GM19035 (cell line): ENCODE data around the gene CTNNA2.
"Not testable (repeated sequence)": the region's sequence is repeated elsewhere in the genome, so short reads cannot be mapped to it uniquely, and the experiment has no call there.

Experiments used
- ATAC-seq: cut with Tn5 transposase; IDR thresholded peaks from one replicate; pipeline ENCODE4 v1.9.1; 2021; ENCODE audit not compliant: unreplicated experiment

Gene CTNNA2

DNA sequence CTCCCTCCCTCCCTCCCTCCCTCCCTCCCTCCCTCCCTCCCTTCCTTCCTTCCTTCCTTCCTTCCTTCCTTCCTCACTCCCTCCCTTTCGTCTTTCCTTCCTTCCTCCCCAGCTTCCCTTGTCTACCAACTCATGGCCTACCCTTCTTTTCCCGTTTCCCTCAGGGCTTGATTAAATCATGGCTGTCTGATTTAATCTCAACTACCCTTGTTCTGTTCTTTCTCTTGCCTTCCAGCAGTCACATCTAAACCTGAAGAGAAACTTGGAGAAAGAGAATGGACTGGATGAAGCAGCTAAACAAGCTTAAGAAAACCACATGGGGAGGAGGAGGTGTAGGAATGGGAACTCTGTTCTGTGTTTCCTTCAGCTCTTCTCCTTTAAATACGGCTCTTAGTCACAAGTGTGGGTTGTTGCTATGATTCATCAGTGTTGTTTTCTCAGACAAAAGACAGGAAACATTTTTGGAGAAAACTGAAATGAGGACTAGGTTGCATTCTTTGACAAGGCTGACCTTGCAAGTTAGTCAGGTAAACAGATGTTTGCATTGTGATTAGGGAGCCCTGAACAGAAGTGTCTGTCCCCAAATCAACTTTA lies 613.8 kb downstream of the CTNNA2 start:
- ATAC-seq = no peak

DNA sequence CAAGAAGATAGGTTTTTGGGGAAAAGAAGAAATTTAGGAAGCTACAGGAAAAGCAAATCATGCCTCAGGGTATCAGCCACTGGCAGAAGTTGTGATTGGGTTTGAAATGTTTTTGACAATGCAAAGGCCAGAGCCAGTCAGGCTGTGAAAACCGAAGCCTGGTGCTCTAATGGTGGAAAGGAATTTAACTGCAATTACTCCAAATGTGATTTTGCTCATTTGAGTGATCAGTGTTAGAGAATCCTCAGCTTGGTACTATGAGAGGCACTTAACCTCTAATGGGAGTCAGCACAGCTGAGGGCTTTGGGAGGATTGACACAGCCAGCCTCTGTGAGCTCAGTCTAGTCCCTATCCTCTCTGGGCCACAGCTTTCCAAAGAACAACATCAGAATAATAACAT lies 615.2 kb downstream of the CTNNA2 start:
- no peak for ATAC-seq

DNA sequence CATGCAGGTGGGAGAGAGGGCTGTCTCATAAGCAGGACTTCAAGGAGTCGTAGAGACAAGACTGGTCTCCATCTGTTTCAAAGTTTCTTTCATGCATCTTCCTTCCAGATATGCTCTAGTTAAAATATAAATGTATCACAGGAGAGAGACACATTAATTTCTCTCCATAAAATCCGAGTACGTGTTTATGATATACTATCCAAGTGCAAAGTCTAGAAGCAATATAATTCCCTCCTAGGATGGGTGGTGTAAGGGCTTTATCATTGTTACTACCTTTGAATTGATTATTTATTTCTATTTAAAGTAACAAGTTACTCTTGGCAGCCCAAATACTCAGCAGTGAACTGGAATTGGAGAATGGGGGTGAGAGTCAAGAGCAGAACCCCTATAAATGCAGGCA lies 619.4 kb downstream of the CTNNA2 start:
- no peak for ATAC-seq

DNA sequence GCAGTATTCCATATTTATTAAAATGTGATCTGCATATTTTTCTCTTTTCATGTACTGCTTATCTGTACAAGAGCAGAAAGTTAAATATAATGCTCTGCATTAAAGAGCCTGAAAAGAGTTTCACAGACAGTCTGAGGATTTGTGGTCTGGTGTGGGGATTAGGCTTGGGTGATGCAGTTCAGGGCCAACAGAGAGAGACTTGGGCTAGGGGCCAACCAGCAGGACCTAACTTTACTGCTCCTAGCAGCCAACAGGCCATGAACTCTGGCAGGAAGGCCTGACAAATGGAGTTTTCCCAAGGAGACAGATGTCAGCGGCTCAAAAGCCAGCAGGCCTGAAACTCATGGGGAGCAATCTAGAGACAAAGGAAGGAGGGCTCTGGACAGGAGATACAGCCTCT lies 622.1 kb downstream of the CTNNA2 start:
- no peak for ATAC-seq

DNA sequence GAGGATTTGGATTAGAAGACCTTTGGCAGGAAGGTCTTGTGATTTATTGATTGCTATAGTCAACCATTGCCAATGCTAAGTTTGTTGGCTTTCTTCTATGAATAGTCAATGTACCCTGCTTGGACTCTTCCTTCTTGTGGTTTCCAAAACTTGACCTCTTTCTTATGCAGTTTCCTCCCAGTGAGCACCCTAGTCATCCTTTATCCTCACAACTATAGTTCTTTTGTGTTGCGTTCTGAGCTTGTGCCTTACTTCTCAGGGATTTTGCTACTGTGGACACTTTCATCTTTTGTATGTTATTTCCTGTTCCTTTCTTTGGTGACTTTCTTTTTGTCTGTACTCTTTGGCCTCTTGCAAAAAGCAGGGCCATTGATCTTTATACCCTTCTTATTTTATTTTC lies 623.5 kb downstream of the CTNNA2 start:
- no peak for ATAC-seq

DNA sequence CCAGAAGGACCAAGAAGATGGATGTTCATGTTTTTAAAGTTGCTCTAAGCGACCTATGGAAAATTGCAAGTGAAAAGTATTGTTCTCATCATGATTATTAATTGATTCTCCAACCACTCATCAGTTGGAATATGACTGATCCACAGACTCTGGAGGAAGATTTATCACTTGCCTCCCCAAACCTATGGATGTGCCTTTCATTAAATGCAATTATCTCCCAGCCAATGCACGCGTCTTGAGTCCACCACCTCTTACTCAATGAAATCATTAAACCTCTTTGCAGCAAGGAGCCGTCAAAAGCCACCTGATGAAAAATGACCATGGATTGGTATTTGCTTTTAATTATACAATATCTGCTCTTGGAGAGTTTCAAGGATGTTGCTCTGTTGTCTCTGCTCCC lies 626.1 kb downstream of the CTNNA2 start:
- ATAC-seq = no peak

DNA sequence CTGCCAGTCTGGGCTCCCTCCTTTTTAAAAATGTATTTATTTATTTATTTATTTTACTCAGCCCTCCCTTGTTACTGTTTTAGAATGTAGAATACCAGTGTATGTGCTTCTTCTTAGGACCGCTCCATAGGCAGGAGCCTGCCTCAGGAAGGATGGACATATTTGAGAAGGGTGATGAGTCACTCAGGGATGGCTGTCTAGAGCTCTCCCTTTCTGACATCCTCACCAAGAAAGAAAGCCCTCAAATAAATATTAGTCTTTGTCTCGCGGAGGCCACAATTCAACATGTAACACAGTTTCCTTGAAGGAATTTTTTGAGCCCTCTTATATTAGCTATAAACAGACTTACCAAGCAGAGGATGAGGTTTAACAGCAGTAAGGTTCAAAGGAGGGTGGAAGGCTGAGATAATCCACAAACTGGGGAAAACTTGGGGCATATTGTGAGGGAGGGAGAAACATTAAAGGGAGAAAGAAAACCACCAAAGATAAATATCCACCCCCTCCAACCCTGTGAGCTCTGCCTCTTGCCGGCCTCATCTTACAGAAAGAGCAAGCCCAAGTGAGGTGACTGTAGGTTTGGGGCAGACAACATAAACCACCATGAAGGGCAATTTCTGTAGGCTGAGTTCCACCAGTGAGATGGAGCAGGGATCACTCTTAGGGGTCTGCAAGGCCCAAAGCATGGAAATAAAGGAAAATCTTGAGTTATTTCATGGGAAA lies 628.3 kb downstream of the CTNNA2 start:
- ATAC-seq = no peak

DNA sequence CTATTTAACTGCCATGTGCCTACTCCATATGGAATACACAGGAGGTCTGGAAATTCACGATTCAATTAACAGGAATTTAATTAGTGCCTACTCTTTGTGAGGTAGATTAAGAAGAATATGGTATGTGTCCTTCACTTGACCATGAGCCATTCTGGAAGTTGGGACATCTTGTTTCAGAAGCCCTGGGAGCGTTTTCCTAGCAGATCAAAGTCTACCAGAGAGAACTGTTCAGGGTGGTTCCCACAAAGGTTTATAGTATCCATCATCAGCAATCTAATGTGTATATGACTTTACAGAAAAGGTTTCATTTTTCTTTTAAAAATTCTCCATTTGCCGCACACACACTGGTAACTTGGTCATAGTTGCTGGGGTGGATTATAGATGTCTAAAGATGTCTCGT lies 632.6 kb downstream of the CTNNA2 start:
- no peak for ATAC-seq

DNA sequence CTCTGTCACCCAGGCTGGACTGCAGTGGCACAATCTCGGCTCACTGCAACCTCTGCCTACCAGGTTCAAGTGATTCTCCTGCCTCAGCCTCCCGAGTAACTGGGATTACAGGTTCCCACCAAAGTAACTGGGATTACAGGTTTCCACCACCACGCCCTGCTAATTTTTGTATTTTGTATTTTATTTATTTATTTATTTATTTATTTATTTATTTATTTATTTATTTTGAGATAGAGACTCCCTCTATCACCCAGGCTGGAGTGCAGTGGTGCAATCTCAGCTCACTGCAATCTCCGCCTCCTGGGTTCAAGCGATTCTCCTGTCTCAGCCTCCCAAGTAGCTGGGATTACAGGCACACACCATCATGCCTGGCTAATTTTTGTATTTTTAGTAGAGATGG lies 633.9 kb downstream of the CTNNA2 start:
- ATAC-seq = not testable (repeated sequence)

DNA sequence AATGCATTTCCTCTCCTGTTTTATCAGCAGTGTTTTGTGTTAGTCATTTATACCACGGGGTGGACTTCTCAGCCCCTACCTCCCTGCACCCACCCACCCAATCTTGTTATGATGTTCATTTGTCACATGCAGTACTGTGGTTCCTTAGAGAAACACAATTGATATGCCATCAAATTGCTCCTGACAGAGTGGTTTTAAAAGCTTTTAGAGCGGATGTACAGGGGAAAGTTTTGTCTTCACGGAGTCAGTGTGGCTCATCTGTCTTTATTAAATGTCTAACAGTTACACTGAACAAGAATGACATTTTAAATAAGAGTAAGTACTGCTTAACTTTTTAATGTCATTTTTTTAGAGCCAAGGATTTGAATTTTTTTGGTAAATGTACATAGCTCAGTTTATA lies 634.8 kb downstream of the CTNNA2 start:
- no peak for ATAC-seq

DNA sequence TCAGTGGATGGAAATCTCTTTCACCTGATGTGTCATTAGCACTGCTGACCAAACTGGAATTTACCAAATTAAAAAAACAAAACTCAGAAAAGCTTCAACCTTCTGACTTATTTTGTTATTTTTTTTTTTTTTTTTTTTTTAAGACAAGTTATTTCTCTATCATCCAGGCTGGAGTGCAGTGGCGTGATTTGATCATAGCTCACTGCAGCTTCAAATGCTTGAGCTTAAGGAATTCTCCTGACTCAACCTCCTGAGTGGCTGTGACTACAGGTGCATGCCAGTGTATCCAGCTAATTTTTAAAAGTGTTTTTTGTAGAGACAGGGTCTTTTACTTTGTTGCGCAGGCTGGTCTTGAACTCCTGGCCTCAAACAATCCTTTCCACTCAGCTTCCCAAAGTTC lies 636.1 kb downstream of the CTNNA2 start:
- no peak for ATAC-seq

DNA sequence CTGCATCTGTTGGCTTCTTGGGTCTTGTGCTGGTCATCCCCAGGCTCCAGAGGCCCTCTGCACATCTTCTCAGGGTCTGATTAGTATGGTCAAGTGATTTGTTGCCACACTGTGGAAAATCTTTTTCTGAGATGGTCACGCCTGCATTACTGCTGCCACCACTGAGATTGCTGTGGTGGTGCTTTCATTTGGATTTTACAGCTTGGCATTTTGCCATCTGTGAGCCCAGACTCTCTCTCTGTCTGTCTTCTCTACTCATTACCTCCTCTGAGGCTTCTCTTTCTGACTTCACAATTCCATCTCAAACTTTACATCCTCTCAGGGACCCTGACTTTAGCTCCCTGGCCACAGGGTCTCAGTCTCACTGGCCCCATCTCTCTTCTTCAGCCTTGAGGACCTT lies 637.1 kb downstream of the CTNNA2 start:
- no peak for ATAC-seq

DNA sequence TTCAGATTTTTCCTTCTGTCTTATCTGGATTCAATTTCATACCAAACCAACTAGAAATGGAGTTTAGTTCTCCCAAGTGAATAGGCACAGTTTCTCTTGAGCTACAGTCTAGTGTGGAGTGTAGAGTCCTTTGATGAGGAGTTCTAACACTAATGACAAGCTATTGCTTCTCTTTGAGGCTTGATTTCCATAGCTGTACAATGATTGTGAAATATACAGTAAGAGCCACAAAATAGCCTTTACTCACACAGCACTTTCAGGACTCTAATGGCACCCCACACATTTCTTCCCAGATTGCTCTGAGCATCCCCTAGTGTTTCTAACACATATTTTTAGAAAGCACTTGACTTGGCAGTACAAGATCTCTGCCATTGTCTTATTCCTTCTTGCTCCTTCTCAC lies 638.4 kb downstream of the CTNNA2 start:
- no peak for ATAC-seq

DNA sequence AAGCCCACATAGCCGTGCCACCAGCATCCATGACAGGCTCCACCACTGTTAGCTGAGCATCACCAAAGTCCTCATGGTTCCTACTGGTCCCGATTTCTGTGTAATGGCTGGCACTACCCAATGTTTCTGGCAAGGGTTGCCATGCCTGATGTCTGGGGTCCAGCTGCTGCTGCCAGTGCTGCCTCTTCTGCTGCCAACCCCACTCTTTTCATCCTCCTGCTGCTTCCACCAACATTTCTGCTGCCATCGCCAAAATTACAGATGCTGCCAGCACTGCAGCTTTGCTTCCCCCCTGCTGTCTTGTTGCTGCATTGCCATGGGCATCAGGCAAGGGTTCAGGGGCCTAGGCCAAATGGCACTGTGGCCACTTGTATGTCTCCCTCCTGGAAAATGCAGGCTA lies 638.8 kb downstream of the CTNNA2 start:
- no peak for ATAC-seq

DNA sequence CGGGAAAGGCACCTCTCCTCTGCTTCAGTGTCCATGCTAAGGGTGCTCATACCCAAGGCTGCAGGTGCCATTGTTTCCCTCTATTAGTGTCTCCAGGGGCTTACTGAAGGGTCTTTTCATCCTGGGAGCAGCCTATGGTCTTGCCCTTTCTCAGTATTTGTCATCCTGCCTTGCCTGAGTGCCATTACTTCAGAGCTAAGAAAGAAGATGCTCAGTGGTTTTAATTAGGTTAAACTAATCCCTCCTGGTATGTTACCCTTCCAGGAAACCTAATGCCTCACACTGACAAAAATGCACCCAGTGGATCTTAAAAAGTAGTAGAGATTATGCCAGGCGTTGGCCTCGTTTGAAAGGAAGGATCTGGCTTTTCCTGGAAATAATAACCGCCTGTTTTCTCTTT lies 640.3 kb downstream of the CTNNA2 start:
- no peak for ATAC-seq

DNA sequence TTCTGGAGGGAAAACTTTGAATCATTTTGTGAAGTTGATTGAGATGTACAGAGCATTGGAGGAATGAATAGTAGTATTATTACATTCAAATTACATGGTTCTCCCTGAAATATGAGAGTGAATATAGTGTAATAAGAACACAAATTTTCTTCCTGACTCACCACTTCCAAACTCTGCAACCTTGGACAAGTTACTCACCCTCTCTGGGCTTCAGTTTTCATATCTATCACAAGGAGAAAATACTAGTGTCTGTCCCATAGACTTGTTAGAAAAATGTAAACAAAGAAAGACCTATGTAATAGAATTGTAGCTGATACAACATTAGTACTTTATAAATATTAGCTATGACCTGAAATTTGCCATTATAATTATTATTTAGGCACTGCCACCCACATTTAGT lies 640.9 kb downstream of the CTNNA2 start:
- ATAC-seq = no peak

DNA sequence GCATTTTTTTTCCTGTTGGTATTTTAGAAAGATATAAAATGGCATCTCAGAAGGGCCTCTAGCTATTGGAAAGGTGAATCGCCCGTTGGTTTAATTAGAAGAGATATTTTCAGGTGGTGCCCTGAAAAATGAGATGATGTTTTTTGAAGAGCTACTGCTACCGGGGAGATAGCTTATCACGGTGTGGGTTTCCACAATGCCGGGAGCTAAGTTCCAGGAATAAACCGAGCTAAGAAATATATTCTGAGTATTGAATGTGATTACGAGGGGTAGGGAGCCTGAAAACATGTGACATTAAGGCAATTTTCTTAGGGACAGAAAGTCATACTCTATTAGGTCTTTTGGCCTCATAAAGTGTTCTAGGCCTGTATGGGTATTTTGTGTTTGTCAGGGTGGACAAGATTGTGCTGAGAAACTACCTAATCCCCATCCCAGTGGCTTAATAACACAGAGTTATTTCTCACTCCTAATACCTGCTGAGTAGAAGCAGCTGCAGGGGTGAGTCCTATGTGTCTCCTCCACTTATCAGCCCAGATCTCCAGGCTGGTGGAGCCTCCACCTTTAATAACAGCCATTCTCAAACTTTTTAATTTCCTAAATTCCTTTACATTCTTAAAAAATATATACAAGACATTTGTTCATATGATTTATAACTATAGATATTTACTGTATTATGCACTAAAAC lies 641.5 kb downstream of the CTNNA2 start:
- no peak for ATAC-seq

DNA sequence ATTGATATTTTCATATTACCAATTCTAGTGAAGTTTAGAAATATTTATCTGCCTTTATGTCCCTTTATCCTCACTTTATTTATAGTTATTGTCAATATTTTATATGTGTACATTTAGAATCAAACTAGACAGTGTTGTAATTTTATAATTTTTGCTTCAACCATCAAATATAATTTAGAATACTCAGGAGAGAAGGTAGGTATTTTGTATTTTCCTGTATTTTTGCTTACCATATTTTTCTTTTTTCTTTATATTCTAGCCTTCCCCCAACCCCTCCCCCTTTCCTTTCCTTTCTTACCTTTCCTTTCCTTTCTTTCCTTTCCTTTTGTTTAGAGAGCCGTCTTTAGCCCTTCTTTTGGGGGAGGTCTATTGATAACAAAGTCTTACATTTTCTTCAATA lies 651.5 kb downstream of the CTNNA2 start:
- no peak for ATAC-seq

DNA sequence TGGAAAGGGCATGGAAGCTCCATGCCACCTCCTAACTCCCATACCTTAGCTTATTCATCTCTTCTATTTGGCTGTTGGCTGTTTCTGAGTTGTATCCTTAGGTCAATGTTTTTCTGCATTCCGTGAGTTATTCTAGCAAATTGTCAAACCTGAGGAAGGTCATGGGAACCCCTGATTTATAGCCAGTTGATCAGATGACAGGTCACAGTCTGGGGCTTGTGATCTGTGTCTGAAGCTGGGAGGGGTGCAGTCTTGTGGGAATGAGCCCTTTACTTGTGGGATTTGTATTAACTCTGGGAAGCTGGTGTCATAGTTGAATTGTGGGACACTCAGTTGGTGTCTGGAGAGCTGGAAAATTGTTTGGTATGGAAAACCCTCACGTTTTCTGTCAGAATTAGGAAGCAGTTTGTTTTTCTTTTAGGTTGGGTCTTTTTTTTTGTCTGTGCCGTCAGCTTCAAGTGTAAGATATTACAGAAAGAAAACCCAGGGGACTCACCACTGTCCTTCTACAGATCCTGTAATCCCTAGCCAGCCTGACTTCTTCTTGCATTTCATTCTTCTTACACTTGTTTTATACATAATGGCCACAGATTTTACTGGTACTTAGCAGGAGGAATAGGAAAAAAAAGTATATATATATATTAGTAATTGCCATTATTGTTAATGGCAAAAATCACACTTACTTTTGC lies 653.8 kb downstream of the CTNNA2 start:
- ATAC-seq = no peak

DNA sequence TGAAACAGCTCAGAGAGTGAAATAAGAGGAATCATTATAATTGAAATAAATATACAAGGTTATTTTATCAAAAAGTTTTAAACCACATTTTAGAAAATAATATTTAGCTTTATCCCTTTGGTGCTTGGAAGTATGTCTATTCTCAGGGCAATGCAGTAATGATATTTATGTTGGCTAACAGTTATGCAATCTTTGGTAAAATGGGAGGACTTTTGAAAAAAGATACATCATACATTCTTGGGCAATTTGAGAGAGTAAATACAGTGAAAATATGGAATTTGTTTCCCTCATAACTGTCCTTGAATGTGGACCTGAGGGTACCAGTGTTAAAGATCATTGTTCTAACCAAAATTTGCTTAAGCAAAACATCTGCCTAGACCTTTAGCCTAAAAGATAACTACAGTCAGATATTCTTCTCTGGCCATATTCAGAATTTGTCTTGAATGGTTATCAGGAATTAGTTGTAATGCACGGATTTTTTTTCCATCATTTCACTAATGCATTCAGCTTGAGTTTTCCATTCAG lies 654.5 kb downstream of the CTNNA2 start:
- no peak for ATAC-seq

DNA sequence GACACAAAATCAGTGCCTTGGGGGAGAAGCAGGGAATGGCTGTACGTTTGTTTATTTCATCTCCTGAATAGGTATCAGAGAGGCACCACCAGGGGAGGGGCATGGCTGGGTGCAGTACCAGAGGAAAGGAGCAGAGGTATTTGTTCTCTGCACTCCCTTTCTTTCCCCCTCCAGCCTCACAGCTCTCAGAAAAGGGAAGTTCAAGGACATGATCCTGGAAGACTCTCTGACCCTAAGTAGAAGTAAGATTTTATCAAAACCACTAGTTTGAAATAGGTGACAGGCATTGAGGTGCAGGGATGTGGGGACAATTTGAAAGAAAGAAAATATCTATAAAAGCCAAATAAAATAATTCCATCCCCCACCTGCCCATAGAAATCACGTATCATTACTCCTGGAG lies 655.2 kb downstream of the CTNNA2 start:
- no peak for ATAC-seq

DNA sequence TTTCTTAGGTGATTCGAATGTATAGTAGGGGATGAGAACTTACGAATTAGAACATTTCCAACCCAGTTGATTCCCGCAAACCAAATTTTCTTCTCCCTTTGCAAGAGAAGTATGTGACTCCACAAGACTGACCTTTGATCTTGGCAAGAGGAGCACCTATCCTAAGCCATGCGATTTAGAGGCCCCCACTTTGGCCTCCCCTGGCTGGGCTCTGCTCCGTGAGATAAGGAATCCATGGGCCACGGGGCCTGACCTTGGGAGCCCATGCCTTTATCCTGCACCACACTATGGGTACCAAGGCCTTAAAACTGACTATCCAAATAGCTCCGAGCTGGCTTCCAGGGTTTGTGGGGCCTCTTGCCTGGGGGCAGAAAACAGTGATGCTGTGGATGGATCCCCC lies 656.0 kb downstream of the CTNNA2 start:
- no peak for ATAC-seq
